ENCODE measurements around the gene RBSN. TPM values are rescaled to one million over a fixed set of nuclear protein-coding genes. Genes with fewer than 3 reads are reported as not detected.
A peak's percentile ranks its signal among the peaks of the same experiment; 100 is the strongest.

RBSN gene
- total RNA-seq, 1 donor from 2014 or later = 16.5 TPM

- ATAC-seq = no peak
- DNase-seq (ENCODE audit: missing footprints) = no peak
- intact Hi-C loops (cut with DNase I) = loop anchor here (10.0 kb wide), 1 partner anchor 297 kb away; no protein-coding TSS in a partner anchor
These were observed 8.4 kb upstream of the RBSN start for GRCh38 chr3:15107075-15107947.

- ATAC-seq = peak; percentile 53
- DNase-seq (ENCODE audit: missing footprints) = no peak
- intact Hi-C loops (cut with DNase I) = loop anchor here (1.0 to 10.0 kb wide), 3 partner anchors 104 to 302 kb away; partner anchors contain the start of gene CAPN7
These were observed 3.9 kb upstream of the RBSN start for GRCh38 chr3:15102836-15103235.

- intact Hi-C loops (cut with DNase I) = loop anchor here (1.0 to 10.0 kb wide), 3 partner anchors 105 to 303 kb away; partner anchors contain the start of gene CAPN7
- peak; percentile 84 for DNase-seq (ENCODE audit: missing footprints)
- ATAC-seq = peak; percentile 83
These were observed 3.3 kb upstream of the RBSN start for GRCh38 chr3:15102256-15102655.

GRCh38 chr3:15099364-15100098, 583 bp upstream of the RBSN start:
- peak; percentile 18 for ATAC-seq
- intact Hi-C loops (cut with DNase I) = loop anchor here (5.0 to 10.0 kb wide), 3 partner anchors 108 to 445 kb away; partner anchors contain the start of genes CAPN7 and CCDC174
- DNase-seq (ENCODE audit: missing footprints) = no peak

- no peak for ATAC-seq
- intact Hi-C loops (cut with DNase I) = loop anchor here (10.0 kb wide), 1 partner anchor 443 kb away; the partner anchor contains the start of gene CCDC174
- DNase-seq (ENCODE audit: missing footprints) = no peak
These were observed 1.1 kb downstream of the RBSN start for GRCh38 chr3:15097891-15098290.

- intact Hi-C loops (cut with DNase I) = loop anchor here (10.0 kb wide), 1 partner anchor 441 kb away; the partner anchor contains the start of gene CCDC174
- no peak for ATAC-seq
- no peak for DNase-seq (ENCODE audit: missing footprints)
These were observed 2.9 kb downstream of the RBSN start for GRCh38 chr3:15096046-15096445.

- DNase-seq (ENCODE audit: missing footprints) = no peak
- intact Hi-C loops (cut with DNase I) = loop anchor here (10.0 kb wide), 1 partner anchor 440 kb away; the partner anchor contains the start of gene CCDC174
- ATAC-seq = no peak
These were observed 4.6 kb downstream of the RBSN start for GRCh38 chr3:15094187-15094875.

GRCh38 chr3:15092686-15093085, 6.3 kb downstream of the RBSN start:
- ATAC-seq (no peak), DNase-seq (ENCODE audit: missing footprints) (no peak)
- intact Hi-C loops (cut with DNase I) = loop anchor here (10.0 kb wide), 1 partner anchor 438 kb away; the partner anchor contains the start of gene CCDC174

- intact Hi-C loops (cut with DNase I) = loop anchor here (10.0 kb wide), 1 partner anchor 437 kb away; the partner anchor contains the start of gene CCDC174
- DNase-seq (ENCODE audit: missing footprints) (no peak), ATAC-seq (no peak)
These were observed 7.4 kb downstream of the RBSN start for GRCh38 chr3:15091575-15091974.

- intact Hi-C loops (cut with DNase I) = no loop called here
- no peak for ATAC-seq
These were observed 9.7 kb downstream of the RBSN start for GRCh38 chr3:15089201-15089600.

GRCh38 chr3:15086699-15087098, 12.2 kb downstream of the RBSN start:
- intact Hi-C loops (cut with DNase I) = no loop called here
- ATAC-seq (no peak), DNase-seq (ENCODE audit: missing footprints) (no peak)

More at GRCh38 chr3:15089201-15089600, 9.7 kb downstream of the RBSN start:
- no peak for DNase-seq (ENCODE audit: missing footprints)

- intact Hi-C loops (cut with DNase I) = no loop called here
- ATAC-seq (no peak), DNase-seq (ENCODE audit: missing footprints) (no peak)
These were observed 12.7 kb downstream of the RBSN start for GRCh38 chr3:15086263-15086662.

GRCh38 chr3:15083252-15083651, 15.7 kb downstream of the RBSN start:
- ATAC-seq = no peak
- intact Hi-C loops (cut with DNase I) = no loop called here

GRCh38 chr3:15081960-15082664, 16.8 kb downstream of the RBSN start:
- intact Hi-C loops (cut with DNase I) = no loop called here
- DNase-seq (ENCODE audit: missing footprints) = no peak
- ATAC-seq = no peak

More at GRCh38 chr3:15083252-15083651, 15.7 kb downstream of the RBSN start:
- no peak for DNase-seq (ENCODE audit: missing footprints)

GRCh38 chr3:15079091-15079490, 19.9 kb downstream of the RBSN start:
- intact Hi-C loops (cut with DNase I) = no loop called here
- no peak for ATAC-seq

GRCh38 chr3:15074500-15074899, 24.4 kb downstream of the RBSN start:
- intact Hi-C loops (cut with DNase I) = no loop called here
- ATAC-seq (no peak), DNase-seq (ENCODE audit: missing footprints) (no peak)

More at GRCh38 chr3:15079091-15079490, 19.9 kb downstream of the RBSN start:
- DNase-seq (ENCODE audit: missing footprints) = no peak

- intact Hi-C loops (cut with DNase I) = no loop called here
- DNase-seq (ENCODE audit: missing footprints) (no peak), ATAC-seq (no peak)
These were observed 27.2 kb downstream of the RBSN start for GRCh38 chr3:15071699-15072098.

GRCh38 chr3:15069441-15069840, 29.5 kb downstream of the RBSN start:
- ATAC-seq (no peak), DNase-seq (ENCODE audit: missing footprints) (no peak)
- intact Hi-C loops (cut with DNase I) = no loop called here
